ENCODE results near the gene WNK2.
"Not testable (repeated sequence)": the region's sequence is repeated elsewhere in the genome, so short reads cannot be mapped to it uniquely, and the experiment has no call there.

WNK2 gene

GRCh38 chr9:93237540-93237939, 53.6 kb downstream of the WNK2 start:
- DNase-seq (ENCODE audit: low read depth) = no peak

- no peak for DNase-seq (ENCODE audit: low read depth)
Measured at GRCh38 chr9:93238953-93239925, 55.3 kb downstream of the WNK2 start.

GRCh38 chr9:93240891-93241334, 57.0 kb downstream of the WNK2 start:
- DNase-seq (ENCODE audit: low read depth) = no peak

DNA sequence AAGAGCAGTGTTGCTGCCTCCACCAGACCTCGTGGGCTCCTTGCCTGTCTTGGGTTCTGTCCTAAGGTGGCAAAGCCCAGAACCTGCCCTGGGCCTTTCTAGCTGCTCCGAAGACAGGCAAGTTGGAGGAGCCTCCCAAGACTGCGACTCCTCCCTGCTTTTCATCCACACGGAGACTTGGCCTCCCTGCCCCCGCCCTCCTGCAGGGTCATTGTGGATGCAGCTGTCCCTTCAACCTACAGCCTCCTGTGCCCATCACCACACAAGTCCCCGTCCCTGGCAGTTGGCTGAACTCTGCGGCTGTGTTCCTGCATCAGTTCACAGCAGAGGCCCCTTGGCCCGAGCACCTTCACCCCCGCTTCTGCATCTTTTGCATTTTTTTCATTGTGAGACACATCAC, 59.2 kb downstream of the WNK2 start:
- no peak for DNase-seq (ENCODE audit: low read depth)

GRCh38 chr9:93244101-93244500, 60.2 kb downstream of the WNK2 start:
- DNase-seq (ENCODE audit: low read depth) = no peak

DNA sequence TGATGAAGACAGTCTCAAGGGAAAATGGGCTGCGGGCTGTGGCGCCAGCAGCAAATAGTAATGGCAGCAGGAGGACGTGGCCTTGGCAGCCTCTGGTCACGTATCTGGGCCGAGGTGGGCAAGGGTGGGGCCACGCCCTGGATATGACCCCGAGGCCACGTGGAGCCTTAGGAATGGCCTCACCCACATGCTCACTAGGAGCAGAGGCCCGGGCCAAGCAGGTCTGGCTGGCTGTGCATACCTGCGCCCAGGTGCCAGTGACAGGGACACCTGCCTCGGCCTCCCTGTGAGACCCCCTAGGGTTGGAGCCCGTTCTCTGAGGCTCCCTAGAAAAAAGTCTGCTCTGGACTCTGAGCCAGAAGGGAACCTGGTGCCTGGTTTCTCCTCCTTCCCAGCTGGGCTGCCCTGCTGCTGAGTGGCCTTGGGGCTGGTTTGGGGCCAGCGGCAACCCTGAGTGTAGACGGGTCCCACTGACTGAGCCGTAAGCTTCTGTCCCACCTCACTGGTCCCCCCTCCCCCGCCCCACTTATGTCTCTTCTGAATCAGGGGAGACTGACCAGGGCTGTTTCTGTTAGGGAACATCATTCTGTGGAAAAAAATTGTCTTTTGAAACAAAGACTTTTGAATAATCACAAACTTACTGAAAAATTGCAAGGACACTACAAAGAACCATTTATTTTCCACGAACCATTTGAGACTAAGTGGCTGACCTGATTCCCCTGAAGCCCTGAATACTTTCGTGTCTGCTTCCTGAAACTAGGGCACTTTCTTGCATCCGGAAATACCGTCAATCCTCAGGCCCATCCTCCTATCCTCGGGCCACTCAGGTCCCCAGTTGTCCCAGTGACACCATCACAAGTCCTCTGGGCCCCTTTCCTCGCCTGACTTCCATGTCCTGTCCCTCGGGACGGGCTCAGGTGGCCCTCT, 60.8 kb downstream of the WNK2 start:
- DNase-seq (ENCODE audit: low read depth) = no peak

DNA sequence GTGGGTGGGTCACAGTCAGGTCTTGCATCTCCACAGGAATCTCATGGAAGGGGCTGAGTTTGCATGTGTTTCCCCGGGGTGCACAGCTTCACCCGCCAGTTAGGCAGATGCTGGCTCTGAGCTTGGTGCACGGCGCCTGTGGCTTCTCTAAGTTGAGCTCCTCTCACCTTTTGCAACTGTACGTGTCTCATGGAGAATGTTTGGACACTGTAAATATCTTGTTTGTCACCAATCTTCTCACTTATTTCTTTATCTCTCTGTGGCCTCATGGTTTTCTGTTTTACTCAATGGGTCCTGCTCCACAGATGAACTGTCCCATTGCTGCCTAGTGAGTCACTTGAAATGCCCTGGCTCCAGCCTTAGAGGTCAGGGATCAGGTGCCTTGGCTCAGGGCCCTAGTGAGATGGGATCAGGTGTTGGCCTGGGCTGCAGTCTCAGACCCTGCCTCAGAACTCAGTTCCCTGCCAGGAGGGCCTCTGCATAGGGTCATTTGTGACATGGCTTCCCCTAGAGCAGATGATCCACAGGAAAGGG, 61.6 kb downstream of the WNK2 start:
- no peak for DNase-seq (ENCODE audit: low read depth)

GRCh38 chr9:93246111-93246510, 62.2 kb downstream of the WNK2 start:
- no peak for DNase-seq (ENCODE audit: low read depth)

- no peak for DNase-seq (ENCODE audit: low read depth)
Measured at GRCh38 chr9:93246526-93246925, 62.6 kb downstream of the WNK2 start.

DNA sequence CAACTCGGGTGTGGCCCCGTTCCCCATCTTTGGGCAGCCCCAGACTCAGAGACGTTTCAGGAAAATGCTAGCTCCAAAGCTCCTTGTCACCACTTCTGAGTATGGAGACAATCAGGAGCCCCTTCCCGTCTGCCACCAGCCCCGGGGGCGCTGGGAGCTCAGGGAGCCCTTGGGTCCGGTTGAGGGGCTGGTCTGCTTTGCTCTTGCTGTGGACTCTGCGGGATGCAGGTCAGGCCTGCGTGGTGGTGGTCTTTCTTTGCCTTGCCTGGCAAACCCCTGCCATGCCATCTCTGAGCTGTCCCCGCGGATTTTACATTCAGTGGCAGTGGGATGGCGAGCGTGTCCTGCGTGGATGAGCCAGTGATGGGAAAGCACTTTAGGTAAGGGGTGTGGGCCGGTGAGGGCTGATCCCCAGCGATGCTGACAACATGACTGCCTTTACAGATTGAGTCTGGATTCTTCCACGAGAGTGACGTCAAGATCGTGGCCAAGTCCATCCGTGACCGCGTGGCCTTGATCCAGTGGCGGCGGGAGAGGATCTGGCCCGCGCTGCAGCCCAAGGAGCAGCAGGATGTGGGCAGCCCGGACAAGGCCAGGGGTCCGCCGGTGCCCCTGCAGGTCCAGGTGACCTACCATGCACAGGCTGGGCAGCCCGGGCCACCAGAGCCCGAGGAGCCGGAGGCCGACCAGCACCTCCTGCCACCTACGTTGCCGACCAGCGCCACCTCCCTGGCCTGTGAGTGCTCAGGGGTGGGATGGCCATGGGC, 63.3 kb downstream of the WNK2 start:
- DNase-seq (ENCODE audit: low read depth) = no peak

DNA sequence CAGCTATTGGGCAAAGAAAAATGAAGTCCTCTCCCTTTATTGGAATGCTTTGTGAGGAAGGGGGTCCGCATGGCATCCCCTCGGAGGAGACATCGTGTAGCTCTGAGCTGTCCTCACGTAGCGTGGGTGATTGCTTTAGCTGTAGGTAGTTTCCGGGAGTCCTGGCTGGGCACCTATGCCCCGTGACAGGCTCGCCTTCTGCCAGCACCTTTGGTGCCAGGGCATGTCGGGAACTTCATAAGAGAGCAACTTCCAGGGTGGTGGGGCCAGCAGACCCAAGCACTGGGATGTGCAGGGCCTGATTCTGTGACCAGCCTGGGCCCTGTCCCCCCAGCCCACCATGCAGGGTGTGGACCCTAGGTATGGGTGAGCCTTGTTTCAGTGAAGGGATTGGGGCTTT, 64.0 kb downstream of the WNK2 start:
- DNase-seq (ENCODE audit: low read depth) = no peak

DNA sequence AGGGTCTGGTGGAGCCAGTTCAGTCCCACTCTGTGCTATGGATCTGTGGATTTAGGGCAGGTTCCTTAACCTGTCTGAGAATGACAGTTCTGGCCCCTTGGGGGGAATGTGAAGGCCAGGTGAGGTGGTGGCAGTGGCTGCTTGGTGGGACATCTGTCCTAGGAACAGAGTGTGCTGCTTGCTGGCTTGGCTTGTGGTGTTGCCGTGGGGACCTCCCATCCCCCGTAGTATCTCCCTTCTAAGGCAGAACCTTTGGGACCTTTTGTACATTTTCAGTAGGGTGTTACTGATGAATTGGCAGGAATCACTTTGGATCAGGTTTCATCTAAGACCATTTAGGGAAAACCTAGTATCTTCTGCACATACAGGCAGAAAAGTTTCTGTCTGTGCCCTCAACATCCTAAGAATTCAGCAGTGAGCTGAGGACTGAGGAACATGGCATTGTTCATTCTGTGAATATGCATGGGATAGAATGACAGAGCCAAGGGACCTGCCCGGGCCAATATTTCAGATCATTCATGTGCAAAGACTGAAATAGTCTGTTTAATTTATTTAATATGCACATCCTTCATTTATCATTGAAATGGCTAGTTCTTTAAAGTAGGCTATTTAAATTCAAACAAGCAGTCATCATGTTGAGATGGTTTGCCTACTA, 64.6 kb downstream of the WNK2 start:
- no peak for DNase-seq (ENCODE audit: low read depth)

- DNase-seq (ENCODE audit: low read depth) = no peak
Measured at GRCh38 chr9:93250185-93250584, 66.2 kb downstream of the WNK2 start.

DNA sequence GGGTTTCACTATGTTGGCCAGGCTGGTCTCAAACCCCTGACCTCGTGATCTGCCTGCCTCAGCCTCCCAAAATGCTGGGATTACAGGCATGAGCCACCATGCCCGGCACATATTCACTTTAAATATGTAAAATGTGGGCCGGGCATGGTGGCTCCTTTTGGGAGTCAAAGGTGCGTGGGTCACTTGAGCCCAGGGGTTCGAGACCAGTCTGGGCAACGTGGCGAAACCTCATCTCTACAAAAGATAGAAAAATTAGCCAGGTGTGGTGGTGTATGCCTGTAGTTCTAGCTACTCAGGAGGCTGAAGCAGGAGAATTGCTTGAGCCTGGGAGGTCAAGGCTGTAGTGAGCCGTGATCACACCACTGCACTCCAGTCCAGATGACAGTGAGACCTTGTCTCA, 67.4 kb downstream of the WNK2 start:
- not testable (repeated sequence) for DNase-seq (ENCODE audit: low read depth)

GRCh38 chr9:93252116-93252780, 68.3 kb downstream of the WNK2 start:
- no peak for DNase-seq (ENCODE audit: low read depth)

- no peak for DNase-seq (ENCODE audit: low read depth)
Measured at GRCh38 chr9:93252781-93253530, 69.0 kb downstream of the WNK2 start.

DNA sequence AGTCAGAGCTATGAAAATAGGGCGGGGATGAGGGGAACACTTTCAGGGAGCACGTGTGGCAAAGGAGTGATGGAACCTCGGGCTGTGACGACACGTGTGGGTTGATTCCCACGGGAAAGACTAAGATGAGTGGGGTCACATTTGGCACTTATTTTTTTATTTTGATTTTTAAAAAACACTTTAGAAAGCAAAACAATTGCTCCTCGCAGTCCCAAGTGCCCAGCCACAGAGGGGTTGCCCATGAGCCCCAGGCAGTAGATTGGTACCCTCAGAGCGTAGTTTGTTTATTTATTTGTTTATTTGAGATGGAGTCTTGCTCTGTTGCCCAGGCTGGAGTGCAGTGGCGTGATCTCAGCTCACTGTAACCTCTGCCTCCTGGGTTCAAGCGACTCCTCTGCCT, 69.7 kb downstream of the WNK2 start:
- no peak for DNase-seq (ENCODE audit: low read depth)

DNA sequence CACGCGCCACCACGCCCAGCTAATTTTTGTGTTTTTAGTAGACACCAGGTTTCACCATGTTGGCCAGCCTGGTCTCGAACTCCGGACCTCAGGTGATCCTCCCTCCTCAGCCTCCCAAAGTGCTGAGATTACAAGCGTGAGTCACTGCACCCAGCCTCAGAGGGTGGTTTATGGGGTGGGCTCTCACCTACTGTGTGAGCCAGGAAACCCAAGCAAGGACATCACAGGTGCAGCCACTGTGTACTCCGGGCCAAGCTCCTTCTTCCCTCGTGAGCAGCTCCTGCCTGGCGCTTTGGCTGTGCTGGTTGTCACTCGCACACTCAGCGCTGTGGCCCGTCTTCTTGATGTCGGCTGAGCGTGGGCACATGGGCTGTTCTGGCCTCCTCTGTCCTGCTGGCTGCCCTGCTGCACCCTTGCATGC, 70.1 kb downstream of the WNK2 start:
- no peak for DNase-seq (ENCODE audit: low read depth)

GRCh38 chr9:93254806-93255493, 71.0 kb downstream of the WNK2 start:
- no peak for DNase-seq (ENCODE audit: low read depth)

Measured in ELR (cell line).